ENCODE results near the gene ZNF341. TPM values are rescaled to one million over a fixed set of nuclear protein-coding genes. Genes with fewer than 3 reads are reported as not detected.

The ZNF341 gene
- total RNA-seq, 1 donor from 2014 or later, result 4.2 TPM

DNA sequence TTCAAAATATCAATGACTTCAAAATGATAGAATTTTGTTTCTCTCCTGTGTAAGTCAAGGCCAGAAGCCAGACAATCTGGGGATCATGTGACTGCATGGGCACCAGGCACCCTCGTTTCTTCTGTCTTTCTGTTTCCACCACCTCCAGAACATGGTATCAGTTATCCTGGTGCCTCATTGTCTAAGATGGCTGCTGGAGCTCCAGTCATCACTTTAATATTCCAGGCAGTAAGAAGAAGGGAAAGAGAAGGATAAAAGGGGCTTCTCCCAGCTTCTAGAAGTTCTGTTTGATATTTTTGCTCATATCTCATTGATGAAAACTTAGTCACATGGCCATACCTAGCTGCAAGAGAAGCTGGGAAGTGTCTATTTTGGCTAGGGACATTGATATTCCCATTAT lies 25.7 kb downstream of the ZNF341 start:
- H3K36me3 ChIP-seq, result peaks cover 0 to 29% of the 10 kb centered on the region in 2 donors
- intact Hi-C loops (cut with DNase I), result no loop called here
- no peaks in the 10 kb centered on the region for H3K9me3 ChIP-seq
- no peaks in the 10 kb centered on the region for H3K27me3 ChIP-seq
- no peak overlapping the region for H3K27ac ChIP-seq
- TF ChIP-seq, protein P1, sequence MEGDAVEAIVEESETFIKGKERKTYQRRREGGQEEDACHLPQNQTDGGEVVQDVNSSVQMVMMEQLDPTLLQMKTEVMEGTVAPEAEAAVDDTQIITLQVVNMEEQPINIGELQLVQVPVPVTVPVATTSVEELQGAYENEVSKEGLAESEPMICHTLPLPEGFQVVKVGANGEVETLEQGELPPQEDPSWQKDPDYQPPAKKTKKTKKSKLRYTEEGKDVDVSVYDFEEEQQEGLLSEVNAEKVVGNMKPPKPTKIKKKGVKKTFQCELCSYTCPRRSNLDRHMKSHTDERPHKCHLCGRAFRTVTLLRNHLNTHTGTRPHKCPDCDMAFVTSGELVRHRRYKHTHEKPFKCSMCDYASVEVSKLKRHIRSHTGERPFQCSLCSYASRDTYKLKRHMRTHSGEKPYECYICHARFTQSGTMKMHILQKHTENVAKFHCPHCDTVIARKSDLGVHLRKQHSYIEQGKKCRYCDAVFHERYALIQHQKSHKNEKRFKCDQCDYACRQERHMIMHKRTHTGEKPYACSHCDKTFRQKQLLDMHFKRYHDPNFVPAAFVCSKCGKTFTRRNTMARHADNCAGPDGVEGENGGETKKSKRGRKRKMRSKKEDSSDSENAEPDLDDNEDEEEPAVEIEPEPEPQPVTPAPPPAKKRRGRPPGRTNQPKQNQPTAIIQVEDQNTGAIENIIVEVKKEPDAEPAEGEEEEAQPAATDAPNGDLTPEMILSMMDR (IDR thresholded peaks at IDR 0.05), result no peak
- H3K4me3 ChIP-seq, result no peak overlapping the region
- no peaks in the 10 kb centered on the region for H3K4me1 ChIP-seq
- no peak for DNase-seq (ENCODE audit: extremely low spot score in 2 of 2)

DNA sequence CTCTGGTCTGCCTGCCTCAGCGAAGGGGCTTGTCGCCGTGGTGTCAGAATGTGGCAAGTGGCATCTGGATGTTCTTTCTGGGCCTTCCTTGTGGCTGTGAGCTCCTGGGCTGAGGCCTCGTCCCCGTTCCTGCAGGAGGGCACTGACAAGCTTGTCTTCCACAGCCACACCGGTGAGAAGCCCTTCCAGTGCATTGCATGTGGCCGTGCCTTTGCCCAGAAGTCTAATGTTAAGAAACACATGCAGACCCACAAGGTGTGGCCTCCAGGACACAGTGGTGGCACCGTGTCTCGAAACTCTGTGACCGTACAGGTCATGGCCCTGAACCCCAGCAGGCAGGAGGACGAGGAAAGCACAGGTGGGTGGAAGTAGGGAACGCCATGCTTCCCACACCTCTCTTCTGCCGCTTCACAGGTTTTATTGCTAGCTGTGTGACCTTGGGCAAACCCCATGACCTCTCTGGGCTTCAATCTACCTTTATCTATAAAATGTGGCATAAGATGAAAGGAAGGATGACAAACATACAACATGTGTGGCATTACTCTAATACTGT lies 30.0 kb downstream of the ZNF341 start:
- DNase-seq (ENCODE audit: extremely low spot score in 2 of 2), result no peak
- H3K36me3 ChIP-seq, result peaks cover 0 to 20% of the 10 kb centered on the region in 2 donors
- H3K27ac ChIP-seq, result no peak overlapping the region
- no peak overlapping the region for H3K4me3 ChIP-seq
- H3K4me1 ChIP-seq, result no peaks in the 10 kb centered on the region
- H3K27me3 ChIP-seq, result no peaks in the 10 kb centered on the region
- no peaks in the 10 kb centered on the region for H3K9me3 ChIP-seq
- TF ChIP-seq POLR2A (IDR thresholded peaks at IDR 0.05) (no peak), POLR2AphosphoS5 (IDR thresholded peaks at IDR 0.05; ENCODE audit: insufficient read depth in 1 of 2, low read depth in 1 of 2) (no peak)
- TF ChIP-seq, protein P1 (IDR thresholded peaks at IDR 0.05), result no peak
- intact Hi-C loops (cut with DNase I), result no loop called here

DNA sequence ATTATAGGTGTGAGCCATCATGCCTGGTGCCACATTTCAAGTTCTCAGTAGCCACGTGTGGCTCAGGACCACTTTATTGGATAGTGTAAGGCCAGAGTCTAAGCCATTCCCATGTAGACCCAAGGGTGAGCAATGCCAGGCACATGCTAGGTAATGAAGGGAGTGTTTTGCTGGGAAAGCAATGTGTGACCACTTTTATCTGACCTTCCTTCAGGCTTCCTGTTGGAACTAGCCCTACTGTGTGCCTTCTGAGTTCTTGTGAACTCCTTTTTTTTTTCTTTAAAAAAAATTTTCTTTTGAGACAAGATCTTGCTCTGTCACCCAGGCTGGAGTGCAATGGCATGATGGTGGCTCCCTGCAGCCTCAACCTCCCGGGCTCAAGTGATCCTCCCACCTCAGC lies 33.3 kb downstream of the ZNF341 start:
- Histone ChIP-seq H3K27ac (no peak overlapping the region), H3K36me3 (peaks cover 0 to 21% of the 10 kb centered on the region in 2 donors), H3K27me3 (no peaks in the 10 kb centered on the region), H3K4me1 (no peaks in the 10 kb centered on the region), H3K9me3 (no peaks in the 10 kb centered on the region), H3K4me3 (no peak overlapping the region)
- DNase-seq (ENCODE audit: extremely low spot score in 2 of 2), result no peak
- intact Hi-C loops (cut with DNase I), result no loop called here
- no peak for TF ChIP-seq POLR2A (IDR thresholded peaks at IDR 0.05)
- TF ChIP-seq, protein P1 (IDR thresholded peaks at IDR 0.05), result no peak
- TF ChIP-seq POLR2AphosphoS5 (IDR thresholded peaks at IDR 0.05; ENCODE audit: insufficient read depth in 1 of 2, low read depth in 1 of 2), result no peak

DNA sequence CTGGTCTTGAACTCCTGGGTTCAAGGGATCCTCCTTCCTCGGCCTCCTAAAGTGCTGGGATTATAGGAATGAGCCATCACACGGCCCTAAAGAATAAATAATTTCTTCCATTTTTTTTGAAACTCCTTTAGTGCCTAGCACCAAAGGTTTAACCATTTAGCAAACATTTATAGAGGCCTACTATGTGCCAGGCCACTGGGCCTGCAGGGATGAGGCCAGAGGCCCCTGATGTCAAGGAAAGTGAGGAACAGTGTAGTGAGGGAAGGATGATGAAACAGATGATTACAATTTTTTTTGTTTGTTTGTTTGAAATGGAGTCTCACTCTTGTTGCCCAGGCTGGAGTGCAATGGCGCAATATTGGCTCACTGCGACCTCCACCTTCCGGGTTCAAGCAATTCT lies 33.8 kb downstream of the ZNF341 start:
- H3K27ac ChIP-seq, result no peak overlapping the region
- no peak overlapping the region for H3K4me3 ChIP-seq
- no peak for DNase-seq (ENCODE audit: extremely low spot score in 2 of 2)
- H3K27me3 ChIP-seq, result no peaks in the 10 kb centered on the region
- intact Hi-C loops (cut with DNase I), result no loop called here
- H3K9me3 ChIP-seq, result no peaks in the 10 kb centered on the region
- H3K4me1 ChIP-seq, result no peaks in the 10 kb centered on the region
- H3K36me3 ChIP-seq, result peaks cover 0 to 21% of the 10 kb centered on the region in 2 donors
- TF ChIP-seq POLR2A (IDR thresholded peaks at IDR 0.05) (no peak), POLR2AphosphoS5 (IDR thresholded peaks at IDR 0.05; ENCODE audit: insufficient read depth in 1 of 2, low read depth in 1 of 2) (no peak)
- TF ChIP-seq, protein P1 (IDR thresholded peaks at IDR 0.05), result no peak

DNA sequence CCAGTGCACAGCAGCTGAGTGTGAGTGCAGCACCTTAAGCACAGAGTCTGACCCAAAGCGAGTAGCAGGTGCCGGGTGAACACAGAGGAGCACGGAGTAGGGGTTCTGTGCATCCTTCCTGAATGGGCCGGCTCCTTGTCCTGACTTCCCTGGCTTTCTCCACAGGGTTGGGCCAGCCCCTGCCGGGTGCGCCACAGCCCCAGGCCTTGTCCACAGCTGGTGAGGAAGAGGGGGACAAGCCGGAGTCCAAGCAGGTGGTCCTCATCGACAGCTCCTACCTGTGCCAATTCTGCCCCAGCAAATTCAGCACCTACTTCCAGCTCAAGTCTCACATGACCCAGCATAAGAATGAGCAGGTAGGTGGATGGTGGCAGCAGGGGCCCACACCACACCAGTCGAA lies 34.9 kb downstream of the ZNF341 start:
- DNase-seq (ENCODE audit: extremely low spot score in 2 of 2), result no peak
- no peak for TF ChIP-seq POLR2AphosphoS5 (IDR thresholded peaks at IDR 0.05; ENCODE audit: insufficient read depth in 1 of 2, low read depth in 1 of 2)
- TF ChIP-seq POLR2A (IDR thresholded peaks at IDR 0.05), result no peak
- TF ChIP-seq, protein P1 (IDR thresholded peaks at IDR 0.05), result no peak
- no peaks in the 10 kb centered on the region for H3K27me3 ChIP-seq
- H3K4me3 ChIP-seq, result no peak overlapping the region
- no peak overlapping the region for H3K27ac ChIP-seq
- intact Hi-C loops (cut with DNase I), result no loop called here
- H3K4me1 ChIP-seq, result no peaks in the 10 kb centered on the region
- H3K36me3 ChIP-seq, result peaks cover 0 to 20% of the 10 kb centered on the region in 2 donors
- H3K9me3 ChIP-seq, result no peaks in the 10 kb centered on the region
